Adrenal gland (tissue), 12 donors: ENCODE measurements around the gene SLCO2A1. TPM values are rescaled to one million over a fixed set of nuclear protein-coding genes. Genes with fewer than 3 reads are reported as not detected.

Source experiments
- DNase-seq, 7 donors: peaks; one replicate each; pipeline ENCODE4 v3.0.0-alpha.2; 2019 to 2020
- H3K27ac ChIP-seq, 5 donors: fragments of 200-600 bp; sonication (generic) in 4 of 5; 1 replicate in 3 of 5; 2 replicates in 2 of 5; pipeline versions ENCODE4 v1.5.1 to v1.8.0; 2016 to 2020; ENCODE audit warnings: mild to moderate bottlenecking in 1 of 5
- H3K27me3 ChIP-seq: fragments of 200-600 bp; 2 replicates; pipeline ENCODE4 v1.8.0; 2021
- H3K36me3 ChIP-seq, 2 donors: fragments of 200-600 bp; replicated peaks in 1 of 2; 1 replicate in 1 of 2; 2 replicates in 1 of 2; pipeline versions ENCODE4 v1.5.1 to v1.8.0; 2018 to 2022
- H3K4me1 ChIP-seq, 2 donors: fragments of 200-600 bp; replicated peaks in 1 of 2; 1 replicate in 1 of 2; 2 replicates in 1 of 2; pipeline versions ENCODE4 v1.5.1 to v1.8.0; 2018 to 2021
- H3K4me3 ChIP-seq, 4 donors: fragments of 200-600 bp; sonication (generic) in 3 of 4; one replicate each; pipeline ENCODE4 v1.5.1; 2016 to 2018
- H3K9me3 ChIP-seq, 3 donors: fragments of 200-600 bp; sonication (generic) in 1 of 3; replicated peaks in 1 of 3; 1 replicate in 2 of 3; 2 replicates in 1 of 3; pipeline versions ENCODE4 v1.5.1 to v1.8.0; 2016 to 2021
- POLR2A ChIP-seq, 2 donors: fragments of 450-650 bp; IDR thresholded peaks; one replicate each; pipeline ENCODE4 v1.6.1; 2017; ENCODE audit warnings: antibody characterized with exemption in 2 of 2, mild to moderate bottlenecking in 2 of 2, moderate library complexity in 1 of 2
- WGBS, 4 donors: extraction: QIAGEN DNeasy Blood & Tissue Kit in 2 of 4; methylation state at CpG; one replicate each; pipeline versions ENCODE4 v1.1.5 to v1.1.7; 2013 to 2017; 5-methylcytosine and 5-hydroxymethylcytosine counted together
- intact Hi-C, 2 donors: fragments of 100-400 bp; cut with DNase I; formaldehyde crosslinking; loops; one replicate each; pipeline versions ENCODE4 v1.14.1 to v1.15.0; 2022 to 2023
- polyA plus RNA-seq, 3 donors: library from polyadenylated mRNA; stranded (reverse); fragments of 200-250 nt in 2 of 3; fragments of 350-450 nt in 1 of 3; fragmentation: Illumina TruSeq in 1 of 3; extraction: RNeasy Lipid Tissue Mini Kit (QIAGEN cat#74804) in 1 of 3; gene quantifications; one replicate each; pipeline ENCODE4 v1.2.3, GENCODE V29; 2013 to 2014
- total RNA-seq, 9 donors: library from RNA; depleted of rRNA in 4 of 9; stranded (reverse); fragments of >200 nt in 4 of 9; fragments of 120-200 nt in 1 of 9; fragmentation: NEBNext Ultra II Directional in 1 of 9; extraction: Animal tissue kit (Norgen Biotek cat#: 25700) in 1 of 9; gene quantifications; one replicate each; pipeline versions ENCODE4 v1.1.0 to v1.2.4, GENCODE V29; 2013 to 2023
- TF ChIP-seq, protein P1 (sequence below), 6 experiments: fragments of 450-650 bp in 4 of 6; fragments of 200-600 bp in 2 of 6; sonication (generic) in 1 of 6; IDR thresholded peaks; 1 replicate in 5 of 6; 2 replicates in 1 of 6; pipeline versions ENCODE4 v1.5.1 to v1.8.0; 2016 to 2021; ENCODE audit warnings: antibody characterized with exemption in 6 of 6, mild to moderate bottlenecking in 2 of 6, moderate library complexity in 1 of 6
- donor health status: healthy with polysubstance abuse.
- donor health status: Bipolar disorder and iron deficiency.
- donor health status: DM: yes; HTN: yes; CAD: no.
- donor health status: DM: no; HTN: no; CAD: no.
- donor health status: DM: no; HTN: no; CAD: no.
- donor health status: DM: yes; HTN: yes; CAD: no.

SLCO2A1 gene
- total and polyA plus RNA-seq, 12 donors, result 2.3 to 141 (median 29.5) TPM

DNA sequence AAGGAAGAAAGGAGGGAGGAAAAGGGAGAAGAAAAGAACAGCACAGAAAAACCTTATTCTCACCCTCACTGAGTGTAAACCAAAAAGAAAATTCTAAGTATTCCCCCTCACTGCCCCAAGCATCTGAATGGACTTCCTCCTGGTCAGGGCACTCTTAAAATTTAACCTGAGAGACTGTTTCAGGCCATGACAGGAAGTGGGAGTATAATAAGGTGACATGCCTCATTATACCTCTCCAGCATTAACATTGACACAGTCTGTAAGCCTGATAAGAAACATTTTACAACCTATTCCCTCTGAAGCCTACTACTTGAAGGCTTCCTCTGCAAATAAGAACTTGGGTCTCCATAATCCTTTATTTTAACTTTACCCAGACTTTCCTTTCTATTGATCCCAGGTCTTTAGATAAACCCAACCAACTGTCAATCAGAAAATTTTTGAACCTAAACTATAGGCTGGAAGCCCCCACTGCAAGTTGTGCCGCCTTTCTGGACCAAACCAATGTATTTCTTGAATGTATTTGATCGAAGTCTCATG lies 41.7 kb downstream of the SLCO2A1 start:
- intact Hi-C loops, result no loop called here
- no peaks in the 10 kb centered on the region for H3K9me3 ChIP-seq
- DNase-seq, result no peak
- WGBS, 4 donors, result 84 to 94% (median 89%) methylated on average over 2 of the region's 2 CpGs
- no peaks in the 10 kb centered on the region for H3K4me1 ChIP-seq
- H3K36me3 ChIP-seq, result no peaks in the 10 kb centered on the region
- TF ChIP-seq POLR2A (IDR thresholded peaks at IDR 0.05), result no peak
- TF ChIP-seq, protein P1, sequence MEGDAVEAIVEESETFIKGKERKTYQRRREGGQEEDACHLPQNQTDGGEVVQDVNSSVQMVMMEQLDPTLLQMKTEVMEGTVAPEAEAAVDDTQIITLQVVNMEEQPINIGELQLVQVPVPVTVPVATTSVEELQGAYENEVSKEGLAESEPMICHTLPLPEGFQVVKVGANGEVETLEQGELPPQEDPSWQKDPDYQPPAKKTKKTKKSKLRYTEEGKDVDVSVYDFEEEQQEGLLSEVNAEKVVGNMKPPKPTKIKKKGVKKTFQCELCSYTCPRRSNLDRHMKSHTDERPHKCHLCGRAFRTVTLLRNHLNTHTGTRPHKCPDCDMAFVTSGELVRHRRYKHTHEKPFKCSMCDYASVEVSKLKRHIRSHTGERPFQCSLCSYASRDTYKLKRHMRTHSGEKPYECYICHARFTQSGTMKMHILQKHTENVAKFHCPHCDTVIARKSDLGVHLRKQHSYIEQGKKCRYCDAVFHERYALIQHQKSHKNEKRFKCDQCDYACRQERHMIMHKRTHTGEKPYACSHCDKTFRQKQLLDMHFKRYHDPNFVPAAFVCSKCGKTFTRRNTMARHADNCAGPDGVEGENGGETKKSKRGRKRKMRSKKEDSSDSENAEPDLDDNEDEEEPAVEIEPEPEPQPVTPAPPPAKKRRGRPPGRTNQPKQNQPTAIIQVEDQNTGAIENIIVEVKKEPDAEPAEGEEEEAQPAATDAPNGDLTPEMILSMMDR (IDR thresholded peaks at IDR 0.05), result no peak
- no peak overlapping the region for H3K27ac ChIP-seq
- H3K4me3 ChIP-seq, result no peak overlapping the region
- H3K27me3 ChIP-seq, result no peaks in the 10 kb centered on the region

DNA sequence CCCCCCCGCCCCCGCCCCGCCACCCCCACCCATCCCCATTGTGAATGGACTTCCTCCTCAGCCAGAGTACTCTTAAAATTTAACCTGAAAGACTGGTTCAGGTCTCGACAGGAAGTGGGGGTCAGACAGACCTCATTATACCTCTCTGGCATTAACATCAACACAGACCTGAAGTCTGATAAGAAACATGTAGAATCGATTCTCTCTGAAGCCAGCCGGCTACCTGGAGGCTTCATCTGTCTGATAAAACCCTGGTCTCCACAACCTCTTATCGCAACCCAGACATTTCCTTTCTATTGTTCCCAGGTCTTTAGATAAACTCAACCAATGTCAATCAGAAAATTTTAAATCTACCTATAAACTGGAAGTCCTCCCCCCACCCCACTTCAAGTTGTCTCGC lies 42.6 kb downstream of the SLCO2A1 start:
- Histone ChIP-seq H3K4me1 (no peaks in the 10 kb centered on the region), H3K27ac (no peak overlapping the region), H3K4me3 (no peak overlapping the region), H3K9me3 (no peaks in the 10 kb centered on the region), H3K27me3 (no peaks in the 10 kb centered on the region), H3K36me3 (no peaks in the 10 kb centered on the region)
- WGBS, 4 donors, result 54 to 62% (median 60%) methylated on average over 8 of the region's 8 CpGs
- intact Hi-C loops, result no loop called here
- DNase-seq, result no peak
- TF ChIP-seq, protein P1 (IDR thresholded peaks at IDR 0.05), result no peak
- TF ChIP-seq POLR2A (IDR thresholded peaks at IDR 0.05), result no peak

DNA sequence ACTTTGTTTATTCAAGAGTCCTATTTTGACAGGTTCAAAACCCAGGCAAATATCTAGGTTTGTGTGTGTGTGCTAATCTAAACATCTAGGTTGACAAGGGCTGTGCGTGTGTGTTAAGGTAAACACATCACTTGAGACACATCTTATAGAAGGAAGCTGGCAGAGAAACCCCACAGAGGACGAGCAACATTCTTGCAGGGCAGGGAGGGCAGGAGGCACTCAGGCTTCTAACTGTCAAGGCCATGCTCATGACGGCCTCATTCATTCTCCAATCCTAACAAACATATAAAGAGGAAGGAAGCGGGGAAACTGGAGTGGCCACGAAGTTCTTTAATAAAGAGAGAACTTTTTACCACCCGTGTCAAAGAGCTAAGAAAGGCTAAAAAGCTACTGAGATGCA lies 43.4 kb downstream of the SLCO2A1 start:
- WGBS, 4 donors, result 36 to 55% (median 52%) methylated on average over 6 of the region's 6 CpGs
- intact Hi-C loops, result no loop called here
- Histone ChIP-seq H3K4me1 (no peaks in the 10 kb centered on the region), H3K27ac (no peak overlapping the region), H3K4me3 (no peak overlapping the region), H3K27me3 (no peaks in the 10 kb centered on the region), H3K9me3 (no peaks in the 10 kb centered on the region), H3K36me3 (no peaks in the 10 kb centered on the region)
- TF ChIP-seq, protein P1 (IDR thresholded peaks at IDR 0.05), result no peak
- no peak for TF ChIP-seq POLR2A (IDR thresholded peaks at IDR 0.05)
- no peak for DNase-seq

DNA sequence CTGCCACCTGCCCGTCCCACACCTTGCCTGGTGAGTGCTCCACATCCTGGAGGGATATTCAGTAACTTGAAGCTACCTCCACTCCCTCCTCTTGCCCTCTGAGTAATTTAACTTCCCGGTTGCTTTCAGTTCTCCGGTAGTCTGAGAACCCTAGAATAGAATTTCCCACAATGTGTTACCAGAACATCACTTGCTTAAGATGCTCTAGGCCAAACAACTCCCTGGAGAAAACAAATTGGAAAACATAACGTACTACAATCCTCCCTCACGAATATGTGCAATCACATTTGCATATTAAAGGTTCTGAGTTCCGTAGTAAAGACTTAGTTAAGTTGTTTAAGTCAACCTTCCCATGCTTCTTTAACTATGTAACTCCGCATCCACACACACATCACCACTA lies 44.8 kb downstream of the SLCO2A1 start:
- Histone ChIP-seq H3K36me3 (no peaks in the 10 kb centered on the region), H3K4me1 (no peaks in the 10 kb centered on the region), H3K27me3 (no peaks in the 10 kb centered on the region), H3K9me3 (no peaks in the 10 kb centered on the region), H3K4me3 (no peak overlapping the region), H3K27ac (no peak overlapping the region)
- intact Hi-C loops, result no loop called here
- no peak for DNase-seq
- TF ChIP-seq POLR2A (IDR thresholded peaks at IDR 0.05), result no peak
- TF ChIP-seq, protein P1 (IDR thresholded peaks at IDR 0.05), result no peak
- 78 to 84% (median 80%) methylated on average over 7 of the region's 7 CpGs for WGBS, 4 donors
